Fibroblast of skin of right quadriceps (primary cell): Measurements from ENCODE around the gene DENR.
"Not testable (repeated sequence)": the region's sequence is repeated elsewhere in the genome, so short reads cannot be mapped to it uniquely, and the experiment has no call there.

Experiments used
- DNase-seq: peaks from one replicate; pipeline ENCODE4 v3.0.0-alpha.2; 2013

Gene DENR

DNA sequence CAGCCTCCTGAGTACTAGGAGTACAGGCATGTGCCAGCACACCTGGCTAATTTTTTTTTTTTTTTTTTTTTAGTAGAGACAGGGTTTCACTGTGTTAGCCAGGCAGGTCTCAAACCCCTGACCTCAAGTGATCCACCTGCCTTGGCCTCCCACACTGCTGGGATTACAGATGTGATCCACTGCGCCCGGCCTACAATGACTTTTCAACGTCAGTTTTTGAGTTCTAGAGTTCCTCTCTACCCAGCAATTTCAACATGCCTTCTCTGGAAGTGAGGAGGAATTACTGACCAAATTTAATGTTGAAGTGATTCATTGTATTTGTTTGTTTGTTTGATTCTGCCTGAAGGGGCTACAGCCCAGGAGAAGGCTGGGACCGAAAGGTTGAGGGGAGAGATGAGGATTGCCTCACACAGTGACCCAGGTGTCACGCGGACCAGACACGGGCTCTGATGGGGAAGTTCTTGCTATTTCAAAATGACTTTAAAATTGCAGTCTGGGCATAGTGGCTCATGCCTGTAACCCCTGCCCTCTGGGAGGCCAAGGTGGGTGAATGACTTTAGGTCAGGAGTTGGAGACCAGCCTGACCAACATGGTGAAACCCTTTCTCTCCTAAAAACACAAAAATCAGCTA, 8.6 kb upstream of the DENR start:
- DNase-seq, result no peak

DNA sequence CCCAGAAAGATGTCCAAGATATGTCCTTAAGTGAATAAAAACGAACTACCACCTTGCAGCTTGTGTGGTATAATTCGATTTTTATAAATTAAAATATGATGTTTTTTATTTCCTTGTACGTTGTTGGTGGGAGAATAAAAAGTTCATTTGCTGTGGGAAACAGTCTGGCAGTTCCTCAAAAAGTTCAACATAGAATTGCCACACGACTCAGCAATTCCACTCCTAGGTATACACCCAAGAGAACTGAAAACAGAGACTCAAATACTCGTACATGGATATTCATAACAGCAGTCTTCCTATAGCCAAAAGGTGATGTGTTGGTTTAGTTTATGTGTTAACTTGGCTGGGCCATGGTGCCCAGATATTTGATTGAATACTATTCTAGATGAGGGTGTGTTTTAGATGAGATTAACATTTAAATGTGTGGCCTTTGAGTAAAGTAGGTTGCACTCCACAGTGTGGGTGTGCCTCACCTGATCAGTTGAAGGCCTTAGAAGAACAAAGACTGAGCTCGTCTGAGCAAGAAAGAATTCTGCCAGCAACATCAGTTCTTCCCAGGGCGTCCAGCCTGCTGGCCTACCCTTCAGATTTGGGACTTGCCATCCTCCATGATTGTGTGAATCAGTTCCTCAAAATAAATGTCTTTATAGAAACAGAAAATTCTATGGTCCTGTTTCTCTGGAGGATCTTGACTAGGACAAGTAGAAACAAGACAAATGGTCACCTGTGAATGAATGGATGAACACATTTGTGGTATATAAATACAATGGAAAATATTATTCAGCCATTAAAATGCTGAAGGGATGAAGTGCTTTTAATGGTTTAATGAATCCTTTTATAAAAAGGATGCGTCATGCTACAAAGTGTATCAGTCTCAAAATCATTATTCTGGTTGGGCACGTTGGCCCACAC, 5.1 kb upstream of the DENR start:
- DNase-seq, result no peak

- no peak for DNase-seq
Observed at GRCh38 chr12:122749569-122750332, 2.9 kb upstream of the DENR start.

- DNase-seq, result not testable (repeated sequence)
Observed at GRCh38 chr12:122750781-122751515, 1.7 kb upstream of the DENR start.

DNA sequence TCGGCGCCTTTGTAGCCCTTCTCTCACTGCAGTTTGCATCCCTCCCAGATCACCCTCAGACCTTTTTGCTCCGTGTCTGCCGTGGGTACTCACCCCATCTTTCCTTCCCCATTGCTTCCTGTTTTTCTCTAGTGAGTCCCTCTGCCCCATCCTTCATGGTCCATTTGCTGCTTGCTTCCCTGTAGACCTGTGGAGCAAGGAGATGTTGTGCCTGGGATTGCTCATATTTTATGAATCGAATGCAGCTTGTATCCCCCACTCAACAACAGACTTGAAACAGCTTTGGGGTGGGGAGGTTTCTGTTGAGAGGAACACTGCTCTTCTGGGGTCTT, 661 bp downstream of the DENR start:
- no peak for DNase-seq

- no peak for DNase-seq
Observed at GRCh38 chr12:122754790-122755189, 2.2 kb downstream of the DENR start.

- DNase-seq, result no peak
Observed at GRCh38 chr12:122757568-122757967, 4.9 kb downstream of the DENR start.

- no peak for DNase-seq
Observed at GRCh38 chr12:122785503-122785902, 32.9 kb downstream of the DENR start.

- peak; percentile 42 for DNase-seq
Observed at GRCh38 chr12:122788387-122788786, 35.8 kb downstream of the DENR start.

DNA sequence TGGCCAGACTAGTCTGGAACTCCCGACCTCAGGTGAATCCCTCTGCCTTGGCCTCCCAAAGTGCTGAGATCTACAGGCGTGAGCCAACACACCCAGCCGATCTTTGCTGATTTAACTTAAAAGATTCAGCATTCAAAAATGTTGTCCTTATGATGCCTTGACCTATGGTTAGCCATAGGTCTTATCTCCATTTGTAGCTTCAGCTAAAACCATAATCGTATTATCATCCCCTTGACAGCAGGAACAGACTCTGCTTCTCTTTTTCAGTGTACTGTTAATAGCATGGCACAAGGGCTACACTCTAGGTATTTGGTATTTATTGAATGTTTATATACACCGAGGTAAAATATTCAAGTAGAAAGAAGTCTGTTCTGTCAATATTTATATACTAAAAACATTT, 37.0 kb downstream of the DENR start:
- DNase-seq, result no peak

DNA sequence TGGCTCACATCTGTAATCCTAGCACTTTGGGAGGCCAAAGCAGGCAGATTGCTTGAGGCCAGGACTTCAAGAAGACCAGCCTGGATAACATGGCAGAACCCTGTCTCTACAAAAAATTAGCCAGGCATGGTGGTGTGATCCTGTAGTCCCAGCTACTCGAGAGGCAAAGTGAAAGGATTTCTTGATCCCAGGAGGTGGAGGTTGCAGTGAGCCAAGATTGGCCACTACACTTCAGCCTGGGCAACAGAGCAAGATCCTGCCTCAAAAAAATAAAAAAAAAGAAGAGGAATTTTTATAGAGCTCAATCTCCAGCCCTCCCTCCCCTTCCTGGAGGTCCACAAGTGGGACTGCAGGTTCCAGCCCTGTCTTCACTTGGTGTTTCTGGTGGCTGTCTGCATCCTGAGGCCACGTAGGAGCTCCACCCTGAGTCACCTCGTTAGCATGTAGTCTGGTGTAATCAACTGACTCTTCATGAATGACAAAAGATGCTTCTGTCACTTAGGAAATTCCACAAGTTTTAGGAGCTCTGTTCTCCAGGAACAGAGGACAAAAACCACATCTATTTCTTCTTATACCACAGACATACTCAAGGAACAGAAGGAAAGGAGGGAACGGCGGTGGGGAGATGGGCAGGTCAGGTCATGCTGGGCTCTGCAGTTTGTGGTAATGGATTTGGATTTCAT, 37.9 kb downstream of the DENR start:
- peak; percentile 69 for DNase-seq

GRCh38 chr12:122793685-122794106, 41.1 kb downstream of the DENR start:
- DNase-seq, result peak; percentile 47

DNA sequence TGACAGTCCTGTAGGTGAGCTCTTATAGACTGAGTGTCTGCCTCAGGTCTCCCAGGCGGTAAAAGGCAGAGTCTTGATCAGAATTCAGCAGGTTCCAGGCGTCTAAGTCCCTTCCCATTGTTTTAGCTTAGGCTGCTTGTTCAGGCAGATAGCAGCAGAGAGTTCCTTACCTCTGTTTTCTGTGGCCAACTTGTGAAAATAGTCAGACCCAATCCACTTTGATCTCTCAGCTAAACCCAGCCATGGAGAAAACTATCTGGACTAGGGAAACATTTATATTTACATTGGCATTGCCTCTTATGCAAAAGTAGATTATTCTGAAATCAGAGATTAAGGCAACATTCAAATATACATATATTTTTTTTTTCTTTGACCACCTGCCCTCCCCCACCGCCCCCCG, 43.2 kb downstream of the DENR start:
- no peak for DNase-seq

GRCh38 chr12:122799641-122800243, 47.1 kb downstream of the DENR start:
- DNase-seq, result no peak

DNA sequence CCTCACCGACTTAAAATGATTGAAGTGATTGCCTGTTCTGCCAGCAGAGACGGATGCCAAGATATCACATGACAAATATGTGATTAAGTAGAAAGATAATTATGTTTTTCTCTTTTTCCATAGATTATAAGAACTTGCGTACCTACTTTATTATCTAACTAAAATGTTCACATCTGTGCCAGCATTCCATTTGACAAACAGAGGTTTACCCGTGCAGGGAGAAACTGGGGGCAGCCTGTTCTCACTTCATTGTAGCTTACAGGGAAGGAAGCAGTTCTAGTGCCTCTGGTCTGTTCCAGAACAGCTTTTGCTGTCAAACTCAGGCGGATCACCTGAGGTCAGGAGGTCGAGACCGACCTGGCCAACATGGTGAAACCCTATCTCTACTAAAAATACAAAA, 51.3 kb downstream of the DENR start:
- DNase-seq, result no peak

DNA sequence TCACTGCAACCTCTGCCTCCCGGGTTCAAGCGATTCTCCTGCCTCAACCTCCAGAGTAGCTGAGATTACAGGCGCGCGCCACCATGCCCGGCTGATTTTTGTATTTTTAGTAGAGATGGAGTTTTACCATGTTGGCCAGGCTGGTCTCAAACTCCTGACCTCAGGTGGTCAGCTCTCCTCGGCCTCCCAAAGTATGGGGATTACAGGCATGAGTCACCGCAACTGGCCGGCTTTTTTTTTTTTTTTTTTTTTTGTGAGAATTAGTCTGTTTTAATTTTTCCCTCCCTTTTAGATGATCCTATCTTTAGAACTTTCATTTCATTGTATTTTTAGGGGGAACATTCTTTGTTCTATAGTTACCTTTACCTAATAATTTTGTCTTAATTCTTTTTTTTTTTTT, 52.3 kb downstream of the DENR start:
- DNase-seq, result not testable (repeated sequence)

DNA sequence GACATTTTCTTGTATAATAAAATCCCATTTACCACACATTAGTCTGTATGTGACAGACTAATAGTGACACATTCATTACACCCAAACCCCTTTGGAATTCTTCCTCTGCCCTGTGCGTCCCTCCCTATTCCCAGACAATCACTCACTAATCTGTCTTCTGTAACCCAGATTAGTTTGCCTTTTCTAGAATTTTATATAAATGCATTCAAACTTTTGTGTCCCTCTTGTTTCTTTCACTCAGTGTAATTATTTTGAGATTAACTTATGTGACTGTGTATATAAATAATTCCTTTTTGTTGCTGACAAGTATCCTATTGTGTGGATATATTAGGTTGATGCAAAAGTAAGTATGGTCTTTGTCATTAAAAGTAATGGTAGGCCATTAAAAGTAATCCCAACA, 55.0 kb downstream of the DENR start:
- no peak for DNase-seq

DNA sequence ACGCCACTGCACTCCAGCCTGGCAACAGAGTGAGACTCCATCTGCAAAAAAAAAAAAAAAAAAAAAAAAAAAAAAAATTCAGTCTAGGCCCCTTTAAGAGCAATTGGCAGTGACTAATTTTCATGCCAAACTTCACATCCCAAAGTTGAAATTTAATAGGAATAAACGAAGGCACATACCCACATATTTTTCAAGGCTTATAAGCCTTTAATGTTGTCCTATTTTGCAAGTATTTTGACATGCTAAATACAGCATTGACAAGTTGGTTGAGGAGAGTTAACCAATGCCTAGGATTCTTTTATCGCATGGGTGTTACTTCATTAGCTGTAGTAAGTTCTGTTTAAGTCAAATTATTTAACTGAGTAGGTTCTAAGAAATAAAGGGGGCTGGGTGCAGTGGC, 59.2 kb downstream of the DENR start:
- no peak for DNase-seq

DNA sequence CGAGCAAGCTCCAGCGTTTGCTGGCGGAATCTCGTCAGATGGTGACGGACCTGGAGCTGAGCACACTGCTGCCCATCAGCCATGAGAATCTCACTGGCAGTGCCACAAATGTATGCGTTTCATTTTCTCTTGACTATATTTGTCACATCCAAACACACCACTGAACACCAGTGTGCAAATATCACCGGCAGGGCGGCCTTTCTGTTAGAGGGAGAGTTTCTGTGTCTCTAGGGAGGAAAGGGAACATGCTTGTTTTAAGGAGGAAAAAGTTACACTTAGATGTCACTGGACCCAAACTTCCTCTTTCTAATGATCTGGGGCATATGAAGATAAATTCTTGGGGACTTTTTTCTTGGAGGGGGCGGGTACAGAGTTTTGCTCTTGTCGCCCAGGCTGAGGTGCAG, 60.7 kb downstream of the DENR start:
- DNase-seq, result no peak

DNA sequence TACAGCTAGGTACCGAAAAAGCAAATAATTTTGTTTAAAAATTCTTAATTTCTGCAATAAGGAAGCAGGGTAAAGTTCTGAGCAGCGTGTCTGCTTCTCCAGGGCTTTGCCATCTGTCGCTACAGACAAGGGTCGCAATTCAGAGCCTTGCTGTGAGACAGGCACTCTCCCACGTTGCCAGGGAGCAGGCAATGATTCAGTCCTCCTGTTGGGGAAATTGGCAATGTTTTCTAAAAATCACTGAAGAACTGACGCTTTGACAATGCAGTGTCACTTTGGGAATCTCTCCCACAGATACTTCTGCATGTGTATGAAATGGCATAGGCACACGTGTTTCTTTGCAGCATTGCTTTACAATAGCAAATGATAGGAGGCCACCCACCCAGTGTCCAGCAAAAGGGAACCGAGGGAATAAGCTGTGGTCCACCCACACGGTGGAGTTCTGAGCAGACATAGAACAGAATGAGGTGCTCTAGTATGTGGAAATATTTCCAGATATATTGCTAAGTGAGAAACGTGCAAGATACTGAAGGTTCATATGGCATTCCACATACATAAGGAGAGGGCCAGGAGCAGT, 66.7 kb downstream of the DENR start:
- no peak for DNase-seq

DNA sequence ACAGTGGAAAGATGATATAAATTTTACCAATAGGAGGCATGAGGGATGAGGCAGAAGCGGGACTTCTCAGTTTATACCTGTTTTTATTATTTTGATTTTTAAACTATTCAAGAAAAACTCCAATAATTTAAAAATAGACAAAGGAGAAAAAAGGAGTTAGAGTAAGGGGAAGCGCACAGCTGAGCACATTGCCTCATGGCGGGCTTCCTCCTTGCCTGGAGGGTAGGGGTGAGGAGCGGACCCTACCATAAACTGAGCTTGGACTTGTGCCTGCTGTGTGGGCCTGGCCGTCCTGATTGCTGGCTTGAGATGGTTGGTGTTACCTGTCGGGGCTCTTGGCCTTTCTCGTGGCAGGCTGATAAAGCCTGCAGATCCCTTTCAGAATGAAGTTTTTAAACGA, 67.5 kb downstream of the DENR start:
- DNase-seq, result no peak
